Breast epithelium (tissue), 3 donors: Measurements from ENCODE around the gene ZNHIT1.

Experiments used
- CTCF ChIP-seq, 3 donors: fragments of 450-650 bp; IDR thresholded peaks; one replicate each; pipeline ENCODE4 v1.5.1; 2016 to 2017; ENCODE audit warnings: antibody characterized with exemption in 3 of 3, mild to moderate bottlenecking in 3 of 3, moderate library complexity in 3 of 3
- POLR2A ChIP-seq: fragments of 450-650 bp; IDR thresholded peaks from one replicate; pipeline ENCODE4 v1.6.1; 2016; ENCODE audit warnings: antibody characterized with exemption, mild to moderate bottlenecking, moderate library complexity
- POLR2AphosphoS5 ChIP-seq, 3 donors: sonication (generic); formaldehyde crosslinking; IDR thresholded peaks; one replicate each; pipeline ENCODE4 v1.6.1; 2017; ENCODE audit warnings: antibody characterized with exemption in 3 of 3

- TF ChIP-seq POLR2AphosphoS5 (IDR thresholded peaks at IDR 0.05) (no peak), POLR2A (no peak), CTCF (IDR thresholded peaks at IDR 0.05) (no peak)
Measured at GRCh38 chr7:101177644-101178043, 40.3 kb upstream of the ZNHIT1 start.
